ENCODE results near the gene YTHDF1. TPM values are rescaled to one million over a fixed set of nuclear protein-coding genes. Genes with fewer than 3 reads are reported as not detected.
"Not testable (repeated sequence)": the region's sequence is repeated elsewhere in the genome, so short reads cannot be mapped to it uniquely, and the experiment has no call there.

Gene YTHDF1
- total RNA-seq, 1 donor from 2014 or later = 36.1 TPM

- DNase-seq (ENCODE audit: low read depth) = no peak
These were observed 57.1 kb downstream of the YTHDF1 start for GRCh38 chr20:63158845-63159244.

DNA sequence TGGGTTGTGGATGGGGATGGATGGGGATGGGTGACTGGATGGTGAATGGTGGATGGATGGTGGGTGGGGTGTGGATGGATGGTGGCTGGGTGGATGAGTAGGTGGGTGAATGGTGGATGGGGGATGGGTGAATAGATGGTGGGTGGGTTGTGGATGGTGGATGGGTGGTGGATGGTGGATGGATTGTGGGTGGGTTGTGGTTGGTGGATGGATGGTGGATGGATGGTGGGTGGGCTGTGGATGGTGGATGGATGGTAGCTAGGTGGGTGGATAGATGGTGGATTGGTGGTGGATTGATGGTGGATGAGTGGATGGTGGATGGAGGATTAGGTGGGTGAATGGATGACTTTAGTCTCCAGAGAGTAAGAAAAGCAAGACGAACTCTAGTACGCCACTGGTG lies 57.6 kb downstream of the YTHDF1 start:
- no peak for DNase-seq (ENCODE audit: low read depth)

- DNase-seq (ENCODE audit: low read depth) = not testable (repeated sequence)
These were observed 58.5 kb downstream of the YTHDF1 start for GRCh38 chr20:63157431-63157830.

DNA sequence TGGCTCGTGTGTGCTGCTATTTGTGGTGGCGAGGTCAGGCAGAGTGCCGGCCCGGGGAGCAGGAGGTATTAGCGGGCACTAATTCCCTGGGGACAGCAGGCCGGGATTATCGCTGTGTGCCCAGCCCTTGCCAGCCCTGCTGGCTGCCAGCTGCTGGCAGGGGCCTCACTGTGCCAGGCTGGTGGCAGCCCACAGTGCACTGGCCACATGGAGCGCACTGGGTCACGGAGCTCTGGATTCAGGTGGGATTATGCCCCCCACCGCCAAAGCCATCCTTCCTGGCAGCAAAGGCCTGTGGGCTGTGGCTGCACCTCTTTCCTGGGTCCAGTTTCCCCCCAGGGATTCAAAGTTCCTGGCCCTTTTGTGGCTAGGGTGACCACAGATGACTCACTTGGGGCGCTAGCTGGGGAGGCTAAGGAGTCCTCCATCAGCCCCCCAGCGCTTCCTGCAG lies 59.7 kb downstream of the YTHDF1 start:
- DNase-seq (ENCODE audit: low read depth) = peak; percentile 88

DNA sequence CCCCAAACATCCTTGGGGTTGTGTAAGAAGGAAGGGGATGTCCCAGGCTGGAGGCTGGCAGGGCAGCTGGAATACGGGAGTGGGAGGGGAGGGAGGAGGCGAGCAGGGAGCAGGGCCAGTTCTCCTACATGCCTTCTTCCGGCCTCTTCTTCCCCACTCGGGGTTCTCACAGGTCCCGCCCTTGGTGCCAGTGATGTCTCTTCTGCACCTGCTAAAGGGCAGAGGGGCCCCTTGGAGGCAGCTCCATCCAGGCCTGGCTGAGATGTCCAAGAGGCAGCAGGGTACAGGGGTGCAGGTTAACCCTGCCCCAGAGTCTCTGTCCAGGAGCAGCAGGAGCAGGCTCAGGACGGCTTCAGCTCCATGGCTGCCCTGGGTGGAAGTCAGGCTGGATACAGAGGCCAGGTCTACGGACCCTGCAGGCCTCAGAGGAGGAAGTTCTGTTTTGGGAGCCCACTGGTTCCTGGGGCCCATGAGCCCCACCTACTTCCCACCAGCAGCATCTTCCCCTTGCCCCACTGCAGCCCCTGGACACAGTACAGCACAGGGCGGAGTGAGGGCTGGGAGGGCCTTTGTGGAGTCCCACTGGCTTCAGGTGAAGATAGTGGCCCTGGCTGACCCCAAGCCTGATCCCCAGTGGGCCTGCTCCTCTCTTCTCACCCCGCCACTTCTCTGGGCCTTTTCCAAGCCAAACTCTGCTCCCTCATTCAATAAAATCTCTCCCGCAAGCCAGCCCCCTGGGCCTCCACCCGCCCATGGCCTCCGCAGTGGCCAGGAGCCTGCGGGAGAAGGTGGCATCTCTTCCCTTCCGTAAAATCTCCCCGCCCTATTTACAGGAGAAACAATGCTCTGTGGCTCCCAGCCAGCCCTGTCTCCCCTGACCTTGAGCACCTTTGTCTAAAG lies 60.4 kb downstream of the YTHDF1 start:
- no peak for DNase-seq (ENCODE audit: low read depth)

DNA sequence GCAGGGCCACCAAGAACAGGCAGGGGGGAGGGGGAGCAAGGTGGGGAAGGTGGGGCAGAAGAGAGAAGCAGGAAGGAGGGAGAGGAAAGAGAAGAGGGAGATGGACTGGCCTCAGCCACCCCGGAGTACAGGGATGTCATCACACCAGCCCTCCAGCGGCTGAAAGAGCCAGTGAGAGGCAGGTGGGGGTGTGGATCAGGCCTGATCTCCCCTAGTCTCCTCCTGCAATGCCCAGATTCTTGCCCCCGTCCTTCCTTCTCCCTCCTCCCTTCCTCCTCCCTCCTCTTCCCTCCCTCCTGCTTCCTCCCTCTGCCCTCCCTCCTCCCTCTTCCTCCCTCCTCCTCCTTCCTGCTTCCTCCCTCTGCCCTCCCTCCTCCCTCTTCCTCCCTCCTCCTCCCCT lies 61.5 kb downstream of the YTHDF1 start:
- DNase-seq (ENCODE audit: low read depth) = no peak

DNA sequence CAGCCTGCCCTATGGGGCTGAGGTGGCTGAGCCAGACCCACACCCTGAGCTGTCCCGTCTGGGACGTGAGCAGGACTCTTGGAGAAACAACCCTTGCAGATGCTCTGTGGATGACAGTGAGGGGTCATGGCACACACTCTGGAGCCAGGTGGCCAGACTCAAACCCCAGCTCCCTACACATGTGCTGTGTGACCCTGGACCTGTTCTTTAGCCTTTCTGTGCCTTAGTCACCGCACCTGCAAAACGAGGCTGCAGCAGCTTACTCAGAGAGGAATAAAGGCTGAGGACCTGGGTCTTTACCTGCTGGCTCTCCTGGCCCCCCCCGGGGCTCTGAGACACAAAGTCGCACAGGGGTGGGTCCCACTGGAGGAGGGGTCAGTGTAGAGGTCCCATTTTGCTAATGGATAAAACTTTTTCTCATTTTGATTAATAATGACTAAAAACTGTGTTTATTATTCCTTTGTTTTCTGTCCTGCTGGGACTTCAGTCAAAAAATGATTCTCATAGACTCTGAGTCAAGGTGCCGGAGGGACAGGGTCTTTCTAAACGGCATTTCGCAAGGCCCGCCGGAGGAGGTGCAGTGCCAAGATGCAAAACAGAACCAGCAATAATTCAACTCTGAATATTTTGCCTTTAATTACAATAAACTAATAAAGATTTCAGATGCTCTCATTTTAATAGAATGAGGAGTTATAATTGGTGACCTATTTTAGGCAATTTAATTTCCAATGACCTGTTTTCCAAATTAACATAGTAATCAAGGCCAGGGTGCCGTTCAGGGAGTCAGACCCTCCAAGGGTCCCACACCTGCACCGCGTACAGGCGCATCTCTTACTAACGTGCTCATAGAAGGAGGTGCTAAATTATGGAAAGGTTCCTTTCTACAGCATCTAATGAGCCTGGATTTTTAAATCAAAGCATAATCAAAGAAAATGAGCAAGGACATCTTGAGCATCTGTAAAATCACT lies 62.4 kb downstream of the YTHDF1 start:
- no peak for DNase-seq (ENCODE audit: low read depth)

- no peak for DNase-seq (ENCODE audit: low read depth)
These were observed 63.3 kb downstream of the YTHDF1 start for GRCh38 chr20:63152322-63153253.

GRCh38 chr20:63151554-63152321 lies 64.2 kb downstream of the YTHDF1 start:
- DNase-seq (ENCODE audit: low read depth) = peak; percentile 63

DNA sequence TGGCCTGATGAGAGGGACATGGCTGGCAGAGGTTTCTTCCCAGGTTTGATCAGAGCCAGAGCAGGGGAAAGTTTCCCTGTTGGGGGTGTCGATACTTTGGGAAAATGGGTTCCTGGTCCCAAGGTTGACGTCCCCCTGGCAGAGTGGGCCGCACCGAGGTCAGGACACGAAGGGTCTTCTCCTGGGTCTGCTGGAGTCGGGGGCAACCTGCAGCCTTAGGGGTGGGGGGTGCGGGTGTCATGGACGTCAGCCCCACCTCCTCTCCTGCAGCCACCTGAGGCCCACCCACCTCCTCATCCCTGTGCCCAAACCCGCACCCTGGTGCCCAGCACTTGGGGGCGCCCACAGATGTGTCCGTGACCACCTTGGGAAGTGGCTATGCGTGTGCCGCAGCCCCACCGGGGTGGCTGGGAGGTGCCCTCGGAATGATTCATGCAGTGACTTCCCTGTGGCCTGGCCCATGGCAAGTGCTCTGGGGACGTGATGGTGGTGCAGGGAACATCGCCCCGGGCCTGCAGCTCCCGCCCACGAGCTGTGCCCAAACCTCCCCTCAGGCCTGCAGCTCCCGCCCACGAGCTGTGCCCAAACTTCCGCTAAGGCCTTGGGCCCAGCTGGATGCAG lies 64.9 kb downstream of the YTHDF1 start:
- peak; percentile 59 for DNase-seq (ENCODE audit: low read depth)

DNA sequence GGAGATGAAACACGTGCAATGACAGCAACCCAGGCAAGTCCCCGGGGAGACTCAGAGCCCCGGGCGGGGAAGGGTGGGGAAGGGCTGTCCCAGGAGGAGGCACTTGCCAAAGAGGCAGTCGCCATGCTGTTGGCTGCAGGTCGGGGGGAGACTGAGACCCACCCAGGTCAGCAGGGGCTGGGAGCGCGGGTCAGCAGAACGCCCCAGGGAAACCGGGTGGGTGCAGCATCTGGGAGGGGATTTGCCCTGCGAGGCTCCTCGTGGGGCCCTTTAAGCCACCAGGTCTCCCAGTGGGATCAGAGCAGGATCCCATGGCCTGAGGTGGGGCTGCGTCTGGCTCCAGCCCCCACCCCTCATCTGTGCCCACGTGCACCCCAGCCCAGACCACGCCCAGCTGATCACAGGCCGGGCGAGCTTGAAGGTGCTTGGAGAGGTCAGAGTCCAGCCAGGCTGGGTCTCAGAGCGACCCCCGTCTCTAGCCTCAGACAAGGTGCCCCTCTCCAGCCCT lies 65.5 kb downstream of the YTHDF1 start:
- DNase-seq (ENCODE audit: low read depth) = no peak

GRCh38 chr20:63149531-63150192 lies 66.3 kb downstream of the YTHDF1 start:
- peak; percentile 15 for DNase-seq (ENCODE audit: low read depth)

DNA sequence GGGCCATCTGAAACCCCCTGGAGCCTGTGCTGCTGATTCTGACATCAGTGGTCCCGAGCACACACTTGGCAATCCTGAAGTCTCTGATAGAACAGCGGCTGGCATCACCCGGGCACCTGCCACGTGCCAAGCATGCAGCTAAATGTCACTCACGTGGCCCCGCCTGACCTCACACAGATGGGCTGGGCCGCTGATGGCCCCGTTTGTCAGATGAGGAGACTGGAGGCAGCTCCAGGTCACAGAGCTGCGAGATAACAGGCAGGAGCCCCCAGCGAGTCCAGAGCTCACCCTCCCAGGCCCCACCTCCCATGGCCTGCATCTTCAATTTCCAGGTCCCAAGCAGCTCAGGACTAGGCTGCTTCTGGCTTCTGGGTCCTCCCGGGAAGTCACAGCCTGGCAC lies 67.2 kb downstream of the YTHDF1 start:
- DNase-seq (ENCODE audit: low read depth) = no peak

GRCh38 chr20:63147532-63147931 lies 68.4 kb downstream of the YTHDF1 start:
- DNase-seq (ENCODE audit: low read depth) = no peak

Measured in myocyte (in vitro differentiated cells).